ENCODE results near the gene LAMA4. TPM values are rescaled to one million over a fixed set of nuclear protein-coding genes. Genes with fewer than 3 reads are reported as not detected.

Gene LAMA4
- total RNA-seq, 1 experiment from 2014 or later: 9.4 TPM

GRCh38 chr6:112298021-112298745, 43.8 kb upstream of the LAMA4 start:
- Histone ChIP-seq H3K27me3 (ENCODE audit: low read length) (no peaks in the 10 kb centered on the region), H3K9me3 (ENCODE audit: low read length) (no peaks in the 10 kb centered on the region), H4K20me1 (ENCODE audit: low read length) (no peaks in the 10 kb centered on the region), H3K4me3 (ENCODE audit: low read length) (peak overlapping the region; percentile 58), H3K9me2 (replicated peaks; ENCODE audit: low read length) (no peaks in the 10 kb centered on the region), H3K27ac (ENCODE audit: low read length) (peak overlapping the region; percentile 99), H2AFZ (ENCODE audit: low read length) (no peak overlapping the region), H3F3A (ENCODE audit: low read length, unreplicated experiment) (no peaks in the 10 kb centered on the region), H3K4me2 (ENCODE audit: low read length) (peak overlapping the region; percentile 82), H3K79me2 (ENCODE audit: low read length) (no peaks in the 10 kb centered on the region), H3K4me1 (ENCODE audit: insufficient read depth, low read length) (peaks cover 48% of the 10 kb centered on the region), H3K9ac (ENCODE audit: low read length) (peak overlapping the region; percentile 93), H3K36me3 (ENCODE audit: low read depth, low read length) (no peaks in the 10 kb centered on the region)
- DNase-seq (peak; percentile 73), ATAC-seq (peak; percentile 54)
- ChIA-PET POLR2A (ENCODE audit: unreplicated experiment) (interaction anchor here (0.7 kb wide), 1 partner anchor 118 kb away, joined by 3 read pairs; no protein-coding TSS in a partner anchor), CTCF (interaction anchor here (1.0 kb wide), 2 partner anchors 13 to 118 kb away, joined by 3 read pairs; no protein-coding TSS in a partner anchor)
- BruUV-seq (replicated peaks): TSS peak; percentile 87
- intact Hi-C loops (cut with micrococcal nuclease): loop anchor here (2.0 to 5.0 kb wide), 3 partner anchors 67 to 116 kb away; no protein-coding TSS in a partner anchor
- TF ChIP-seq EZH2 (IDR thresholded peaks at IDR 0.05; ENCODE audit: low read length, unreplicated experiment) (no peak), EZH2phosphoT487 (IDR thresholded peaks at IDR 0.05; ENCODE audit: borderline replicate concordance, low read length) (no peak), CTCF (conservative IDR thresholded peaks at IDR 0.05; ENCODE audit: low read depth, low read length) (no peak)

DNA sequence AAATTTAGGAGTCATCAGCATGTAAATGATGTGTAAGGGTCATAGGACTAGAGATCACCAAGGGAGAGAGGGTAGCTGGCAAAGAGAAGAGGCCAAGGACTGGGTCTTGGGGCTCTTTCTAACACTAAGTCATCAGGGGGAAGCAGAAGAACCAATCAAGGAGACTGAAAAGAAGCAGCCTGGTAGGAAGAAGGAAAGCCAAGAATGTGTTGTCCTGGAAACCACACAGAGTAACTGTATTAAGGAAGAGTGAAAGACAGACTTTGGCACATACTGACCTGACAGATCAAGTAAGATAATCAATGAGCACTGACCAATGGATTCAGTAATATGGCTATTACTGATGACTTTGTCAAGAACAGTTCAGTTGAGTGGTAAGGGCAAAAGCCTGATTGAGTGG, 42.3 kb upstream of the LAMA4 start:
- Histone ChIP-seq H3F3A (ENCODE audit: low read length, unreplicated experiment) (no peaks in the 10 kb centered on the region), H3K27me3 (ENCODE audit: low read length) (no peaks in the 10 kb centered on the region), H3K4me2 (ENCODE audit: low read length) (no peak overlapping the region), H3K36me3 (ENCODE audit: low read depth, low read length) (no peaks in the 10 kb centered on the region), H2AFZ (ENCODE audit: low read length) (no peak overlapping the region), H3K79me2 (ENCODE audit: low read length) (no peaks in the 10 kb centered on the region), H3K4me1 (ENCODE audit: insufficient read depth, low read length) (peaks cover 48% of the 10 kb centered on the region), H3K9me2 (replicated peaks; ENCODE audit: low read length) (no peaks in the 10 kb centered on the region), H4K20me1 (ENCODE audit: low read length) (no peaks in the 10 kb centered on the region), H3K4me3 (ENCODE audit: low read length) (no peak overlapping the region), H3K9me3 (ENCODE audit: low read length) (no peaks in the 10 kb centered on the region), H3K27ac (ENCODE audit: low read length) (peak overlapping the region; percentile 99; the same call in 1 of the 2 replicates), H3K9ac (ENCODE audit: low read length) (no peak overlapping the region; the same call in 1 of the 2 replicates)
- no peak for ATAC-seq
- TF ChIP-seq CTCF (conservative IDR thresholded peaks at IDR 0.05; ENCODE audit: low read depth, low read length) (no peak), EZH2phosphoT487 (IDR thresholded peaks at IDR 0.05; ENCODE audit: borderline replicate concordance, low read length) (no peak), EZH2 (IDR thresholded peaks at IDR 0.05; ENCODE audit: low read length, unreplicated experiment) (no peak)
- intact Hi-C loops (cut with micrococcal nuclease): loop anchor here (5.0 kb wide), 2 partner anchors 94 to 114 kb away; no protein-coding TSS in a partner anchor
- POLR2A ChIA-PET (ENCODE audit: unreplicated experiment): no interaction called here
- DNase-seq: no peak
- CTCF ChIA-PET: no interaction called here
- no TSS peak for BruUV-seq (replicated peaks)

- Histone ChIP-seq H3K4me2 (ENCODE audit: low read length) (no peak overlapping the region), H3K9me3 (ENCODE audit: low read length) (no peaks in the 10 kb centered on the region), H3K4me3 (ENCODE audit: low read length) (no peak overlapping the region), H3K79me2 (ENCODE audit: low read length) (no peaks in the 10 kb centered on the region), H3F3A (ENCODE audit: low read length, unreplicated experiment) (no peaks in the 10 kb centered on the region), H3K9ac (ENCODE audit: low read length) (no peak overlapping the region), H3K27me3 (ENCODE audit: low read length) (no peaks in the 10 kb centered on the region), H3K9me2 (replicated peaks; ENCODE audit: low read length) (no peaks in the 10 kb centered on the region), H2AFZ (ENCODE audit: low read length) (peak overlapping the region; percentile 26; the same call in 1 of the 2 replicates), H3K36me3 (ENCODE audit: low read depth, low read length) (no peaks in the 10 kb centered on the region), H3K4me1 (ENCODE audit: insufficient read depth, low read length) (peaks cover 47% of the 10 kb centered on the region), H4K20me1 (ENCODE audit: low read length) (no peaks in the 10 kb centered on the region), H3K27ac (ENCODE audit: low read length) (no peak overlapping the region)
- ATAC-seq: peak; percentile 12; the same call in 1 of the 2 replicates
- intact Hi-C loops (cut with micrococcal nuclease): loop anchor here (5.0 kb wide), 2 partner anchors 94 to 114 kb away; no protein-coding TSS in a partner anchor
- TF ChIP-seq EZH2phosphoT487 (IDR thresholded peaks at IDR 0.05; ENCODE audit: borderline replicate concordance, low read length) (no peak), CTCF (conservative IDR thresholded peaks at IDR 0.05; ENCODE audit: low read depth, low read length) (peak; percentile 62), EZH2 (IDR thresholded peaks at IDR 0.05; ENCODE audit: low read length, unreplicated experiment) (no peak)
- BruUV-seq (replicated peaks): no TSS peak
- peak; percentile 56 for DNase-seq
- POLR2A ChIA-PET (ENCODE audit: unreplicated experiment): interaction anchor here (0.7 kb wide), 1 partner anchor 41 kb away, joined by 3 read pairs; no protein-coding TSS in a partner anchor
- CTCF ChIA-PET: no interaction called here
These were observed 41.8 kb upstream of the LAMA4 start for GRCh38 chr6:112296122-112296521.
